HG03571 (cell line): Measurements from ENCODE around the gene SPATA1.
A peak's percentile ranks its signal among the peaks of the same experiment; 100 is the strongest.
"Not testable (repeated sequence)": the region's sequence is repeated elsewhere in the genome, so short reads cannot be mapped to it uniquely, and the experiment has no call there.

Experiments used
- ATAC-seq: cut with Tn5 transposase; IDR thresholded peaks from one replicate; pipeline ENCODE4 v1.9.1; 2021; ENCODE audit not compliant: unreplicated experiment

SPATA1 gene

DNA sequence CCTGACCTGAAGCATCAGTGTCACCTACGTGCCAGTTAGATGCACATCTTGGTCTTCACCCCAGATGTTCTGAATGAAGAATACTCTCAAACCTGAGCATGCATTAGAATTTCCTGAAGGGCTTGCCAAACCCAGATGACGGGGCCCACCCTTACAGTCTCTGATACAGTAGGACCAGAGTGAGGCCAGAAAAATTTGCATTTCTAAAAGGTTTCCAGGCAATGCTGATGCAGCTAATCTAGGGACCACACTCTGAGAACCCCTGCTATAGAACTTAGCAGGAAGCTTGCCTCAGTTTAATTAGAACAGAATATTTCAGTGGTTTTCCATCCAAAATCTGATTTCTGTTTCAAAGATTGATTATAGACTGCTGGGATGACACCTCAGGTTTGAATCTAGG, 77.9 kb downstream of the SPATA1 start:
- ATAC-seq: no peak

DNA sequence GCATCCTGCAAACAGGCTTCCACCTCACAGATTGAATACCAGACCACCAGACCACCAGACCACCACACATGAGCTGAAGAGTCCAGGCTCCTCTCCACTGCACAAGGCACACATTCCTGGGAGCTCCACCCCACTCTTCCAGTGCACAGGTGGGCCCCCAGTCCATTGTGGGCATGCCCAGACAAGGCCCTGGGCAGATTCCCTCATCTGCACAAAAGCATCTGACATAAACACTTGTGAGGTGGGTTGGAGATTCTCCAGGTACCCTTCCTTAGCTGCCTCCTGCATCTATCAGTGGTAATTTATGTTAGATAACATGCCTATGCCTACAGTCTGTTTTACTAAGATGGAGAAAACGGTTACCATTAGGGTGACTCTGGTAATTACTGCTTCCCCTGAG, 79.6 kb downstream of the SPATA1 start:
- no peak for ATAC-seq

DNA sequence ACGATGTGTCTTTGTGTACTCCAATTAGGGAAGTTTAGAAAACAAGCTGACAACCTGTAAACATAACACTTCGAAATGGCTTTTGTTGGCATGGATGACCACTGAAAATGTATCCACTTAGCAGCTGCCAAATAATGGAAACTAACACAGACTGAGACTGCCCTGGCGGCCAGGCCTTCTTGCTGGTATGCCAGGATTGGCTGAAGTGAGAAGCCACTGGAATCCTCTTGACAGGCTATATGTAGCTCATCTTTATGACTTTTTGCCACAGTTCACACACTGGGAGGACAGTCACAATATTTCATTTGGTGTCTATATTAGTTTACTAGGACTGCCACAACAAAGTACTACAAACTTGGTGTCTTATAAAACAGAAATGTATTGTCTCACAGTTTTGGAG, 80.9 kb downstream of the SPATA1 start:
- no peak for ATAC-seq

DNA sequence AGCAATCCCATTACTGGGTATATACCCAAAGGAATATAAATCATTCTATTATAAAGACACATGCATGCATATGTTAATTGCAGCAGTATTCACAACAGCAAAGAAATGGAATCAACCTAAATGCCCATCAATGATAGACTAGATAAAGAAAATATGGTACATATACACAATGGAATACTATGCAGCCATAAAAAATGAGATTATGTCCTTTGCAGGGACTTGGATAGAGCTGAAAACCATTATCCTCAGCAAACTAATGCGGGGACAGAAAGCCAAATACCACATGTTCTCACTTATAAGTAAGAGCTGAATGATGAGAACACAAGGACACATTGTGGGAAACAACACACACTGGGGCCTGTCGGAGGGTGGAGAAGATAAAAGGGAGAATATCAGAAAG, 88.8 kb downstream of the SPATA1 start:
- not testable (repeated sequence) for ATAC-seq

DNA sequence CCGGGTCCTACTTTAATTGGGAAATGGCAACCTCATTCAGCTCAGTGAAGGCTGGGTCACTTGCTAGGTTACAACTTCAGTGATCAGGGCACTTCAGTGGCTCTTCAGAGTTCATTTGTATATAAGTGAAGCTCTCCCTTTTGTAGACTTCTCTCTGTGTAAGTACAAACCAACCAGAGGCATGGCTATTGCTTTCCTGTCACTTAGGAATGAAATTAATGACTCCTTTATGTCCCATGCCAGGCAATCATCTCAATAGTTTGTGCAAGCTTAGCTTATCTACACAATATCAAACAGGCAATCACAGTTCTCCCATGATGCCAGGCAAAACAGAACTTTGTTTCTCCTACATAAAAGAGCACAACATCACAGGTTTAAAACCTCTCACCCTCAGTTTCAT, 90.8 kb downstream of the SPATA1 start:
- no peak for ATAC-seq

DNA sequence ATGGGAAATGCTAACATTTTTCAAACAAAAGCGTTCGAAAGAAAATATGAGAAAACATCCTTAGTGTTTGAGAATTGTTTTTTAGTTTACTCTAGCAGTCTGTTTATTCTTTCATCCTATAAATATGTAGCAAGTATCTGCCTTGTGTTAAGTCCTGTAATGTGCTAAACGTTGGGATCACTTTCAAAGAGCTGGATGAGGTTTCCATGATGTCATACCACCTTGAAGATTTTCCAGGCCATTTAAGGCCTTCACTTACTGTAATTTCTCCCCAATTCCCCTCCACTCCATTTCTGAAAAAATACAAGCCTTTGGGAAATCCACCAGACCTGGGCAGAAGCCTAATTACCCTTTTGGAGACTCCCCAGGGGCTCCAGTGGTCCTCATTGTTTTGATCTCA, 92.2 kb downstream of the SPATA1 start:
- no peak for ATAC-seq

DNA sequence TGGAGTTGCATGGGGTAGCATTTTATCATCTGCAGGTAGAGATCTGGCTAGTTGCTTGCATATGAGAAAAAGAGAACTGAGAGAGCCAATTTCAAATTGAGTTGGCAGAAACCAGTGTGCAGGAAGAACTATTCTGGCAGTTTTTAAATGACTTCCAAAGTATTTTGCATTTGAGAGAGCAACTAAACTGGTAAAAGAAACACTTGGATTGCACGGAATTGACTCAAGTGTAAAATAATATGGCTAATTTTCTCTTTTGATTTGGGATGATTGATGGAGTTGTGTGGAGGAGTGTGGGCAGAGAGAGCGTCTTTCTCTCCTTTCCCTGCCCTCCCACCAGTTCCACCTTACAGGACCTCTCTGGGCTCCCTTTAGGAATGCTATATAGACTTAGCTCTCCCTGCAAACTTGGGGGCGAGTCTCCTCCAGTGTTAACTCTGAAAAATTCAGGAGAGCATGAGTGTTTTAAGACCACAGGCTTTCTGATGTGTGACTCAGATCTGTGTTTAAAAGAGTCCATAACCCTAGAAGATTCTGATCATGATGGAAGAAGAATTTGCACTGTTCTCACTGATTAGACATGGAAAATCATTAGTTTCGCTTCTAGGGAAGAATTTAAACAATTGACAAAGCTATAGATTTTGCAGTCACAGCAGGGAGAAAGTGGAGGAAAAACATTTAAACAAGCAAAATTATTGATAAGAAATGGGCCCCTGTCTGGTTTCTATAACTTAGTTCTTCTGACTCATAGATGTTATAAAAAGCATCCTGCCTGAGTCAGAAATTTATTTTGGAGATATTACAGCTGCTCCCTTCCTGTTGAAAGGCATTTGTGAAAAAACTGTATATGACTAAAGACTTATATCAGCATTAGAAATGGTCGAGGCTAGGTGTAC, 92.9 kb downstream of the SPATA1 start:
- peak; percentile 75 for ATAC-seq

DNA sequence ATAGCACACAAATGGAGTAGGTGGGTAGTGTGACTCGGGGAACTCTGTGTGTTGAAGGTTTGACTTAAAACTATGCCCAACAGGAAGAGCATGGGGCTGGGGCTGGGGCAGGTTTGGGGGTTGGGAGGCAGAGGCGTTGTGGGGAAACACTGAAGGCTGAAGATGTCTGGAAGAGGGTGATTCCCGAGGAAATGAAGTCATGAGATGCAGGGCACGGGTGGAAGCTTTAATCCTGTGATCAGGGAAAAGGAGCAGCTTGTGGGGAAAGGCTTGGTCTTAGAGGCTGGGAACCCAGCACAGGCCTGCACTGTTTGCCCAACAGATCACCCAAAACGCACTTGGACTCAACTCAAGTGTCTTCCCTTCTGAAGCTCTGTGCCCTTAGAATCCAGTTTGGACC, 94.6 kb downstream of the SPATA1 start:
- ATAC-seq: no peak

DNA sequence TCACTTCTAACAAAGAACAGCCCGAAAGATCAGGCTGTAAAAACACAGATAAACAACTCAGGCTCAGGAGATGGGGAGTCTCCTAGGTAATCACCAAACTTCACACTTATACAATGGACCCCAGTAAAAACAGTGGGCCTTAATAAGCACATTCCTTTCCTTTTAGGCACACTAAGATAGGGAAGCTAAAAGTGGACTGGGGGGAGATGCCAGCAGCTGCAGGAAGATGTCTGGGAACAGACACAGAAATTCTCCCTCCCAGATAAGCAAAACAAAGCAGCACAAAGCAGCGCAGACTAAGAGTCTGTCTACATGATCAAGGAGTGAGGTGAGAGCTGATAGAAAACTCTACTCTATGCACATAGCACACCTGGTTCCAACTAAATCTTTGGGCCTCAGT, 97.0 kb downstream of the SPATA1 start:
- ATAC-seq: no peak

DNA sequence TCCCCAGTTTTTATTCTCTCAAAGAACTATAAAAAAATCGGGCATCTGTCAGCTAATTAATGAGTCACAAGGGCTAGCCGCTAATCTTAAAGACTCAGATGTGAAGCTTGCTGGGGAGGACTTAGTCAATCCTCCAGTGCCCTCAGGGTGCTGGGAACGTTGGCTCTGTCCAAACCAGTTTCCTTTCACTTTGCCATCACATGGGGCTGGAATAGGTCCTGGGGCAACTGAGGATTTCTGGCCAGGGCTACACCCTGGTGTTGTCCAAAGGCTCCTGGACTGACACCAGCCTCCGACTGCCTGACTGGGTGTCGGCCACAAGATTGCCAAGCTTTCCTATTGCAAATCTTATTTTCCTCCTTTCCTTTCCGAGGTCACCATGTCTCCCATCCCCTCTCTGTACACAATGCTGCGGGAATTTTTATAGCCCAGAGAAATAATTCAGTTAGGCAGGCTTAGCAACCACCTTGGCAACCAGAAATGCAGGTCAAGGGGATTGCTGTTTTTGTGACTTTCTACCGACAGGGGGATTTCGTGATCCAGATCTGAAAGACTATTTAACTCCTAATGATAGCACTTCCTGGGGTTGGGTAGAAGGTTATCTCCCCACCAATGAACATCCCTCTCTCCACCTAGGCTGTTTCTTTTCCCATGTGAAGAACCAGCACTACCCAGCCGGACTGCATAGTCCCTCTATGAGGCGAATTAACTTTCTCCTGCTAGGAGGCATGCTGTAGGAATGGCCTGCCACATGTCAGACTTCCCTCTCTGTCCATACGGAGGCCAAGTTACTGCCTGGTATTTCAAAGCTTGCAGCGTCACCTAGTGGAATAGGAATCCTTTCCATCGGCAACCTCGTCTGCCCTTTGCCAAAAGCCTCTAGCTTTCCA, 98.0 kb downstream of the SPATA1 start:
- ATAC-seq: no peak

DNA sequence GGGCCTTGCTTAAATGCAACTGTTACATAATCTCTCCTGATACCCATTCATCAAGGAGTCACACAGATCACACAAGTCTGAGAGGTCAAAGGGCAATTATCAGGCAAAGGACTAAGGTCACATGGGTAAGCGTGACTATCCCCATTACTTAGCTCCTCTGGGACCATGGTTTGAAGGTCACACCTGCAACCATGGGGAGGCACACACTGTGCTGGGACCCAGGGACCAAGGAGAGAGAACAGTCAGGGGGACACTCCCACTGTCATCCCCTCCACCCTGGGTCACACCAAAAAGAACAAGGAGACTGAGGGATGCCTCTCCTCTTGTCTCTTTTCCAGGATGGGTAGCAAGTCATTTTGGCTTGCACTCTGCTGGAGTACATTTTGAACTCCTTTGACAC, 99.0 kb downstream of the SPATA1 start:
- no peak for ATAC-seq

DNA sequence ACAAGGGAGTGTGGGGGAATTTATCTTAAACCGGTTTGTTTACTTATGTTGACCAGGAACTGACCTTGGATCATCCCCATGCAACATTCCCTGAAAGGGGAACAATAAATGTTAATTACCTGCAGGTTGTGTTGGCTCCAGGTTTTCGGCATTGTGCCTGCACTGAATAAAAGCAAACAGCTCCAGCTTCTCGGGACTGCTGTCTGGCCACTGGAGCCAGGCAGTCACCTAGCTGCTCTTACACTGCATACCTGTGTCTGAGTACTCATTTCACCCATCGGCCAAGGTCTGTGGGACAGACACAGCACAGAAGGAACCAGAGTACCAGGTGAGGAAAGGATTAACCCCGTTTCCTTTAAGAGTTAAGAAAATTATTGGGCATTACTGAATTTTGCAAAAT, 100.8 kb downstream of the SPATA1 start:
- no peak for ATAC-seq

DNA sequence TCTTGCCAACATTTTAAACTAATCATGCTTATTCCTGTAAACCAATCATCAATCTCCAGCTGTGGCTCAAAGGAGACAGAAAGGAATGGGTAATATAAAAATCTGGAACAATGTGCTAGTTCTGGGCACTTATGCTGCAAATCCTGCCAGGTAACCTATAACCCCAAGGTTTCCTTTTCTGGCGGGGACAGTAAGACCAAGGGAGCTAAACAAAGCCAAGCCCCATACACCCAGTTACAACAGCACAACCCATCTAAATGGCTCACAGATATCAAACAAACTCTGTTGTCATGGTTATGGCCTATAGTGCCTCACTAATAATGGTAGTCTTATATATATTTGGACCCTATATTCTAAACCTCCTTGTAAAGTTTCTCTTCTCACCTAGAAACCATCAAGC, 104.9 kb downstream of the SPATA1 start:
- no peak for ATAC-seq

DNA sequence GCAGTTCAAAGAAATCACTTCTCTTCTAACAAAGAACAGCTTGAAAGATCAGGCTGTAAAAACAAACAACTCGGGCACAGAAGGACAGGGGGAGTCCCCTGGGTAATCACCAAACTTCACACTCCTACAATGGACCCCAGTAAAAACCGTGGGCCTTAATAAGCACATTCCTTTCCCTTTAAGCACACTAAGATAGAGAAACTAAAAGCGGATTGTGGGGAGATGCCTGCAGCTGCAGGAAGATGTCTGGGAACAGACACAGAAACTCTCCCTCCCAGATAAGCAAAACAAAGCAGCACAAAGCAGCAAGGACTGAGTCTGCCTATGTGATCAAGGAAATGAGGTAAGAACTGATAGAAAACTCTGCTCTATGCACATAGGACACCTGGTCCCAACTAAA, 105.6 kb downstream of the SPATA1 start:
- ATAC-seq: no peak

DNA sequence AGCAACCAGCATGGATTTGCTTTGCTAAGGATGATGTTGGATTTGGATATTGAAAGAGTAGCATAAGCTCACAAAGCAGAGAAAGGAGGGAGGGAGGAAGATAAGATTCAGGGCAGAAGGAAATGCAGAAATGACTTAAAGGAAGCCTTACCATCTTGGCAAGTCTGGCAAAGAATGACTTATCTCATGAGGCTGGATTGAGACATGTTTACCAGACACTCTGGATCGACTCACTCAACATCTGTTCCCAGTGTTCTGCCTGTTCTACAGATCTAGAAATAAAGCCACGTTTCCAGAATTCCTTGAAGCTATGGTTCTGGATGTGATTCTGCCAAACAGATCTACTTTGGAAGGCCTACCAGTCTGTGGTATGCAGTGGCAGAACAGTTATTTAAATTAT, 106.8 kb downstream of the SPATA1 start:
- ATAC-seq: no peak

DNA sequence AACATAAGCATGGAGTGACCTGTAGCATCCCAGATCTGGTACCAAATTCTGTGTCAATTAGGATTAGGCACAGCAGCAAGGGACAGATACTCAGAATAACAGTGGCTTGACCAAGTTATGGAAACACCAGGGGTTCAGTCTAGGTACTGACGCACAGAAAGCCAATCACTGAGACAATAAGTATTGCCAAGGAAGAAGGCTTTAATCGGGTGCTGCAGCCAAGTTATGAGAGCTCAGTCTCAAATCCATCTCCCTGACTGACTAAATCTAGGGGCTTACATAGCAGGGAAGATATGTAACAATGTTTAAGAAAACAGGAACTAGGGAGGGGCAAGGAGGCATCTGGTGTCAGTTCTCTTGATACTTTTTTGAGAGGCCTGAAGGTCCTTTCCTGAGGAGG, 107.7 kb downstream of the SPATA1 start:
- ATAC-seq: no peak

DNA sequence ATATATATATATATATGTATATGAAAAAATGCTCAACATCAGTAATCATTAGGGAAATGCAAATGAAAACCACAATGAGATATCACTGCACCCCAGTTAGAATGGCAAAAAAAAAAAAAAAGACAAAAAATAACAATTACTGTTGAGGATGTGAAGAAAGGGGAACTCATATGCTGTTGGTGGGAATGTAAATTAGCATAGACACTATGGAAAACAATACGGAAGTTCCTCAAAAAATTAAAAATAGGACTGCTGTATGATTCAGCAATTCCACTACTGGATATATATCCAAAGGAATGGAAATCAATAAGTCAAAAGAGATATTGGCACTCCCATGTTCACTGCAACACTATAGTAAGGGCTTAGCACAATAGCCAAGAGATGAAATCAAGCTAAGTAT, 109.6 kb downstream of the SPATA1 start:
- ATAC-seq: no peak
